Measurements from ENCODE around the gene RMND5A.

The RMND5A gene

GRCh38 chr2:86769838-86770237 lies 49.7 kb downstream of the RMND5A start:
- no peaks in the 10 kb centered on the region for H3K27me3 ChIP-seq (ENCODE audit: insufficient read depth, low read depth)
- H2AFZ ChIP-seq (ENCODE audit: low read depth) = no peak overlapping the region
- no peak for TF ChIP-seq CTCF (conservative IDR thresholded peaks at IDR 0.05; ENCODE audit: low read depth, low read length)
- H4K20me1 ChIP-seq (ENCODE audit: insufficient read depth) = no peaks in the 10 kb centered on the region
- H3K9ac ChIP-seq = no peak overlapping the region
- H3K79me2 ChIP-seq (ENCODE audit: insufficient read depth, low read depth) = no peaks in the 10 kb centered on the region; the same call in 1 of the 2 replicates
- H3K4me3 ChIP-seq (IDR thresholded peaks at IDR 0.05; ENCODE audit: insufficient read depth, low read depth, low read length) = no peak overlapping the region
- H3K4me1 ChIP-seq (ENCODE audit: low read depth, poor library complexity, severe bottlenecking) = peaks cover 3% of the 10 kb centered on the region
- H3K4me2 ChIP-seq = no peak overlapping the region
- no peaks in the 10 kb centered on the region for H3K36me3 ChIP-seq (ENCODE audit: insufficient read depth)
- H3K27ac ChIP-seq = no peak overlapping the region

- Histone ChIP-seq H3K27me3 (ENCODE audit: insufficient read depth, low read depth) (no peaks in the 10 kb centered on the region), H3K36me3 (ENCODE audit: insufficient read depth) (no peaks in the 10 kb centered on the region), H3K9ac (no peak overlapping the region), H3K4me2 (no peak overlapping the region), H3K4me3 (IDR thresholded peaks at IDR 0.05; ENCODE audit: insufficient read depth, low read depth, low read length) (no peak overlapping the region), H3K79me2 (ENCODE audit: insufficient read depth, low read depth) (no peaks in the 10 kb centered on the region), H2AFZ (ENCODE audit: low read depth) (no peak overlapping the region), H4K20me1 (ENCODE audit: insufficient read depth) (no peaks in the 10 kb centered on the region), H3K4me1 (ENCODE audit: low read depth, poor library complexity, severe bottlenecking) (no peaks in the 10 kb centered on the region), H3K27ac (no peak overlapping the region)
- no peak for TF ChIP-seq CTCF (conservative IDR thresholded peaks at IDR 0.05; ENCODE audit: low read depth, low read length)
Measured at GRCh38 chr2:86770816-86771301, 50.8 kb downstream of the RMND5A start.

- Histone ChIP-seq H3K4me1 (ENCODE audit: low read depth, poor library complexity, severe bottlenecking) (no peaks in the 10 kb centered on the region), H3K27ac (no peak overlapping the region), H3K4me2 (no peak overlapping the region), H3K27me3 (ENCODE audit: insufficient read depth, low read depth) (no peaks in the 10 kb centered on the region), H4K20me1 (ENCODE audit: insufficient read depth) (no peaks in the 10 kb centered on the region), H3K79me2 (ENCODE audit: insufficient read depth, low read depth) (no peaks in the 10 kb centered on the region), H3K36me3 (ENCODE audit: insufficient read depth) (no peaks in the 10 kb centered on the region), H3K9ac (no peak overlapping the region), H2AFZ (ENCODE audit: low read depth) (no peak overlapping the region), H3K4me3 (IDR thresholded peaks at IDR 0.05; ENCODE audit: insufficient read depth, low read depth, low read length) (no peak overlapping the region)
- no peak for TF ChIP-seq CTCF (conservative IDR thresholded peaks at IDR 0.05; ENCODE audit: low read depth, low read length)
Measured at GRCh38 chr2:86772611-86773010, 52.5 kb downstream of the RMND5A start.

- no peaks in the 10 kb centered on the region for H3K79me2 ChIP-seq (ENCODE audit: insufficient read depth, low read depth)
- no peak for TF ChIP-seq CTCF (conservative IDR thresholded peaks at IDR 0.05; ENCODE audit: low read depth, low read length)
- no peak overlapping the region for H3K4me2 ChIP-seq
- H3K4me3 ChIP-seq (IDR thresholded peaks at IDR 0.05; ENCODE audit: insufficient read depth, low read depth, low read length) = no peak overlapping the region
- H2AFZ ChIP-seq (ENCODE audit: low read depth) = no peak overlapping the region
- no peak overlapping the region for H3K27ac ChIP-seq
- no peaks in the 10 kb centered on the region for H3K36me3 ChIP-seq (ENCODE audit: insufficient read depth)
- no peaks in the 10 kb centered on the region for H3K27me3 ChIP-seq (ENCODE audit: insufficient read depth, low read depth)
- no peaks in the 10 kb centered on the region for H3K4me1 ChIP-seq (ENCODE audit: low read depth, poor library complexity, severe bottlenecking)
- no peaks in the 10 kb centered on the region for H4K20me1 ChIP-seq (ENCODE audit: insufficient read depth)
- no peak overlapping the region for H3K9ac ChIP-seq
Measured at GRCh38 chr2:86774862-86775261, 54.8 kb downstream of the RMND5A start.
